GM23338 (cell line): ENCODE results near the gene CYB5R3. TPM values are rescaled to one million over a fixed set of nuclear protein-coding genes. Genes with fewer than 3 reads are reported as not detected.
"Not testable (repeated sequence)": the region's sequence is repeated elsewhere in the genome, so short reads cannot be mapped to it uniquely, and the experiment has no call there.

ENCODE experiments used
- ATAC-seq: fragments of 200-7000 bp; cut with Tn5 transposase; 3 replicates; pipeline ENCODE4 v1.9.1; 2020
- DNase-seq: peaks from one replicate; pipeline ENCODE4 v3.0.0-alpha.2; 2015; ENCODE audit warnings: low spot score
- H2AFZ ChIP-seq: fragments of 200-600 bp; sonication (generic); 2 replicates; pipeline ENCODE4 v1.8.0; 2016; ENCODE audit warnings: antibody characterized with exemption, mild to moderate bottlenecking, moderate library complexity
- H3F3A ChIP-seq: fragments of 200-600 bp; sonication (generic); replicated peaks from 2 replicates; pipeline ENCODE4 v1.8.0; 2017; ENCODE audit warnings: antibody characterized with exemption, mixed run types, low read depth
- H3K27ac ChIP-seq: fragments of 200-600 bp; sonication (generic); 2 replicates; pipeline ENCODE4 v1.6.1; 2016; ENCODE audit warnings: low read depth
- H3K27me3 ChIP-seq: fragments of 200-600 bp; sonication (generic); 2 replicates; pipeline ENCODE4 v1.8.0; 2016; ENCODE audit warnings: mild to moderate bottlenecking, mixed run types, moderate library complexity; ENCODE audit not compliant: insufficient read depth
- H3K36me3 ChIP-seq: fragments of 200-600 bp; sonication (generic); 2 replicates; pipeline ENCODE4 v1.8.0; 2016; ENCODE audit warnings: mild to moderate bottlenecking; ENCODE audit not compliant: insufficient read depth
- H3K4me1 ChIP-seq: fragments of 200-600 bp; sonication (generic); 2 replicates; pipeline ENCODE4 v1.8.0; 2016; ENCODE audit warnings: mild to moderate bottlenecking, moderate library complexity; ENCODE audit not compliant: insufficient read depth
- H3K4me2 ChIP-seq: fragments of 200-600 bp; sonication (generic); 2 replicates; pipeline ENCODE4 v1.7.1; 2017; ENCODE audit warnings: mixed run types
- H3K4me3 ChIP-seq: fragments of 200-600 bp; sonication (generic); 2 replicates; pipeline ENCODE4 v1.6.1; 2016; ENCODE audit warnings: mixed run types
- H3K79me2 ChIP-seq: fragments of 200-600 bp; sonication (generic); replicated peaks from 2 replicates; pipeline ENCODE4 v1.8.0; 2017; ENCODE audit warnings: mild to moderate bottlenecking; ENCODE audit not compliant: insufficient read depth
- H3K9me2 ChIP-seq: fragments of 200-600 bp; sonication (generic); 2 replicates; pipeline ENCODE4 v1.8.0; 2017; ENCODE audit not compliant: insufficient read depth
- H4K20me1 ChIP-seq: fragments of 200-600 bp; sonication (generic); replicated peaks from 2 replicates; pipeline ENCODE4 v1.8.0; 2017; ENCODE audit warnings: mild to moderate bottlenecking; ENCODE audit not compliant: insufficient read depth
- H3K27ac Mint-ChIP-seq: 2 replicates; pipeline ENCODE4 v1.8.0; 2020; ENCODE audit warnings: inconsistent platforms, mild to moderate bottlenecking, moderate library complexity, mixed read lengths
- H3K27me3 Mint-ChIP-seq: 3 replicates; pipeline ENCODE4 v1.8.0; 2022; ENCODE audit warnings: low read depth, mild to moderate bottlenecking, moderate library complexity, mixed read lengths, inconsistent platforms; ENCODE audit not compliant: insufficient read depth, poor library complexity
- H3K36me3 Mint-ChIP-seq: 3 replicates; pipeline ENCODE4 v1.8.0; 2021; ENCODE audit warnings: low read depth, mild to moderate bottlenecking, inconsistent platforms, moderate library complexity, mixed read lengths
- H3K4me1 Mint-ChIP-seq: 3 replicates; pipeline ENCODE4 v1.8.0; 2020; ENCODE audit warnings: mild to moderate bottlenecking, inconsistent platforms, mixed read lengths
- H3K4me3 Mint-ChIP-seq: 3 replicates; pipeline ENCODE4 v1.8.0; 2021; ENCODE audit warnings: moderate library complexity, mild to moderate bottlenecking, inconsistent platforms, mixed read lengths
- H3K9me3 Mint-ChIP-seq: 3 replicates; pipeline ENCODE4 v1.8.0; 2020; ENCODE audit warnings: moderate library complexity, mild to moderate bottlenecking, inconsistent platforms, mixed read lengths
- CREB1 ChIP-seq: fragments of 250-450 bp; sonication (Bioruptor Pico); IDR thresholded peaks from 2 replicates; pipeline ENCODE4 v1.5.0; 2020; ENCODE audit warnings: low read depth, mild to moderate bottlenecking, moderate library complexity
- ETS1 ChIP-seq: IDR thresholded peaks from 2 replicates; pipeline ENCODE4 v1.6.1; 2016; ENCODE audit warnings: antibody characterized with exemption
- EZH2phosphoT487 ChIP-seq: fragments of 200-600 bp; sonication (generic); IDR thresholded peaks from one replicate; pipeline ENCODE4 v1.8.1; 2018; ENCODE audit warnings: antibody characterized with exemption; ENCODE audit not compliant: unreplicated experiment
- NANOG ChIP-seq: IDR thresholded peaks from 2 replicates; pipeline ENCODE4 v1.6.1; 2016; ENCODE audit warnings: antibody characterized with exemption, borderline replicate concordance
- POLR2AphosphoS5 ChIP-seq: IDR thresholded peaks from 2 replicates; pipeline ENCODE4 v1.6.1; 2016; ENCODE audit warnings: antibody characterized with exemption, low read depth
- REST ChIP-seq: IDR thresholded peaks from one replicate; pipeline ENCODE4 v1.6.1; 2018; ENCODE audit warnings: antibody characterized with exemption; ENCODE audit not compliant: unreplicated experiment
- STAT1 ChIP-seq: IDR thresholded peaks from one replicate; pipeline ENCODE4 v1.6.1; 2016; ENCODE audit warnings: antibody characterized with exemption; ENCODE audit not compliant: unreplicated experiment
- ZNF114 ChIP-seq: fragments of 250-450 bp; sonication (Bioruptor Pico); IDR thresholded peaks from 2 replicates; pipeline ENCODE4 v1.5.0; 2020; ENCODE audit warnings: mild to moderate bottlenecking, moderate library complexity
- ZNF331 ChIP-seq: fragments of 250-450 bp; sonication (Bioruptor Pico); IDR thresholded peaks from 2 replicates; pipeline ENCODE4 v1.5.0; 2020; ENCODE audit warnings: low read depth, mild to moderate bottlenecking, moderate library complexity
- ZNF462 ChIP-seq: fragments of 250-450 bp; sonication (Bioruptor Pico); IDR thresholded peaks from 2 replicates; pipeline ENCODE4 v1.5.0; 2020; ENCODE audit warnings: mild to moderate bottlenecking, moderate library complexity
- polyA plus RNA-seq: library from polyadenylated mRNA; unstranded; fragments of >200 nt; fragmentation: Nextera tagmentation; extraction: Ambion mirVana; gene quantifications from 2 replicates; pipeline ENCODE4 v1.2.1, GENCODE V29; 2016
- total RNA-seq: library from RNA; depleted of rRNA; stranded (reverse); fragments of >200 nt; shearing (Covaris generic); gene quantifications from 2 replicates; pipeline ENCODE4 v1.2.3, GENCODE V29; 2014

Gene CYB5R3
- total and polyA plus RNA-seq, 2 experiments from 2014 or later: 76.2 to 76.9 TPM

GRCh38 chr22:42608136-42608822 lies 40.9 kb downstream of the CYB5R3 start:
- Histone ChIP-seq H3K27ac (no peak overlapping the region), H3K9me2 (no peaks in the 10 kb centered on the region), H3F3A (no peaks in the 10 kb centered on the region; the same call in none of the 2 replicates), H4K20me1 (peaks cover 64% of the 10 kb centered on the region), H3K4me3 (no peak overlapping the region), H2AFZ (no peak overlapping the region), H3K79me2 (peaks cover 97% of the 10 kb centered on the region), H3K27me3 (no peaks in the 10 kb centered on the region), H3K4me2 (no peak overlapping the region), H3K36me3 (peaks cover 12% of the 10 kb centered on the region), H3K4me1 (peaks cover 6% of the 10 kb centered on the region; the same call in 1 of the 2 replicates)
- TF ChIP-seq NANOG: no peak
- TF ChIP-seq POLR2AphosphoS5: no peak
- no peak for TF ChIP-seq ZNF331 (CRISPR knock-in tag)
- TF ChIP-seq EZH2phosphoT487: no peak
- TF ChIP-seq ETS1: no peak
- TF ChIP-seq CREB1: no peak
- TF ChIP-seq STAT1: no peak
- TF ChIP-seq ZNF114: no peak
- TF ChIP-seq ZNF462 (CRISPR knock-in tag): no peak
- no peak for TF ChIP-seq REST
- Mint-ChIP-seq H3K4me1 (peaks cover 32% of the 10 kb centered on the region), H3K36me3 (peaks cover 74% of the 10 kb centered on the region), H3K4me3 (no peak overlapping the region; the same call in 2 of the 3 replicates), H3K9me3 (peaks cover 8% of the 10 kb centered on the region; the same call in 2 of the 3 replicates), H3K27ac (no peak overlapping the region; the same call in 1 of the 2 replicates), H3K27me3 (peaks cover 16% of the 10 kb centered on the region)
- no peak for DNase-seq
- ATAC-seq: no peak

GRCh38 chr22:42607641-42608040 lies 41.6 kb downstream of the CYB5R3 start:
- not testable (repeated sequence) for H3K4me1 ChIP-seq, ATAC-seq, H3K4me2 ChIP-seq, H3K4me3 Mint-ChIP-seq, H3K9me2 ChIP-seq, H3K27ac Mint-ChIP-seq, H3K27me3 ChIP-seq, H3K9me3 Mint-ChIP-seq, H2AFZ ChIP-seq, H3K27ac ChIP-seq, H3K4me3 ChIP-seq, DNase-seq, H3F3A ChIP-seq
- Mint-ChIP-seq H3K27me3 (peaks cover 12% of the 10 kb centered on the region), H3K36me3 (peaks cover 74% of the 10 kb centered on the region), H3K4me1 (peaks cover 25% of the 10 kb centered on the region)
- Histone ChIP-seq H3K79me2 (peaks cover 97% of the 10 kb centered on the region), H4K20me1 (peaks cover 64% of the 10 kb centered on the region), H3K36me3 (peaks cover 17% of the 10 kb centered on the region)
